Thoracic aorta (tissue), 2 donors: ENCODE results near the gene TMEM42. TPM values are rescaled to one million over a fixed set of nuclear protein-coding genes. Genes with fewer than 3 reads are reported as not detected.
"Not testable (repeated sequence)": the region's sequence is repeated elsewhere in the genome, so short reads cannot be mapped to it uniquely, and the experiment has no call there.

Experiments used
- ATAC-seq: fragments of 150-250 bp; one replicate; pipeline ENCODE4 v1.8.0; 2017; ENCODE audit warnings: low read depth; ENCODE audit not compliant: insufficient number of reproducible peaks, low FRiP score
- DNase-seq: peaks from one replicate; pipeline ENCODE4 v3.0.0-alpha.2; 2020; ENCODE audit warnings: low spot score
- H3K27ac ChIP-seq, 2 donors: fragments of 200-600 bp; sonication (generic); 1 replicate in 1 of 2; 2 replicates in 1 of 2; pipeline ENCODE4 v1.5.1; 2016; ENCODE audit warnings: mild to moderate bottlenecking in 2 of 2, moderate library complexity in 2 of 2
- H3K27me3 ChIP-seq: fragments of 200-600 bp; sonication (generic); replicated peaks from 2 replicates; pipeline ENCODE4 v1.6.0; 2016; ENCODE audit warnings: mild to moderate bottlenecking; ENCODE audit not compliant: insufficient read depth
- H3K36me3 ChIP-seq: fragments of 200-600 bp; sonication (generic); one replicate; pipeline ENCODE4 v1.5.1; 2016
- H3K4me1 ChIP-seq, 2 donors: fragments of 200-600 bp; sonication (generic); 1 replicate in 1 of 2; 2 replicates in 1 of 2; pipeline versions ENCODE4 v1.5.1 to v1.6.0; 2016; ENCODE audit warnings: low read depth in 2 of 2, mild to moderate bottlenecking in 1 of 2; ENCODE audit not compliant: control insufficient read depth in 1 of 2
- H3K4me3 ChIP-seq: fragments of 200-600 bp; sonication (generic); 2 replicates; pipeline ENCODE4 v1.5.1; 2016; ENCODE audit warnings: mild to moderate bottlenecking
- H3K9me3 ChIP-seq: fragments of 200-600 bp; sonication (generic); 2 replicates; pipeline ENCODE4 v1.5.1; 2016
- CTCF ChIP-seq: fragments of 200-600 bp; sonication (generic); IDR thresholded peaks from one replicate; pipeline ENCODE4 v1.5.1; 2019; ENCODE audit warnings: antibody characterized with exemption
- total RNA-seq, 2 donors: library from RNA; depleted of rRNA; stranded (reverse); fragments of >200 nt; gene quantifications; one replicate each; pipeline versions ENCODE4 v1.1.0 to v1.2.3, GENCODE V29; 2016

The TMEM42 gene
- total RNA-seq, 2 donors from 2014 or later: 3.0 to 22.7 TPM

GRCh38 chr3:44842376-44842775, 19.3 kb upstream of the TMEM42 start:
- Histone ChIP-seq H3K27me3 (no peaks in the 10 kb centered on the region), H3K36me3 (no peaks in the 10 kb centered on the region), H3K4me3 (no peak overlapping the region), H3K27ac (no peak overlapping the region), H3K4me1 (peaks cover 0 to 12% of the 10 kb centered on the region in 2 donors), H3K9me3 (no peaks in the 10 kb centered on the region)
- TF ChIP-seq CTCF: no peak
- ATAC-seq (no peak), DNase-seq (no peak)

GRCh38 chr3:44845528-44846520, 15.9 kb upstream of the TMEM42 start:
- DNase-seq: no peak

GRCh38 chr3:44848634-44849033, 13.1 kb upstream of the TMEM42 start:
- peaks cover 0 to 12% of the 10 kb centered on the region in 2 donors for H3K4me1 ChIP-seq
- H3K27ac ChIP-seq: no peak overlapping the region
- H3K9me3 ChIP-seq: no peaks in the 10 kb centered on the region
- no peak overlapping the region for H3K4me3 ChIP-seq
- no peaks in the 10 kb centered on the region for H3K27me3 ChIP-seq
- ATAC-seq: no peak
- TF ChIP-seq CTCF: no peak
- no peaks in the 10 kb centered on the region for H3K36me3 ChIP-seq
- no peak for DNase-seq

More at GRCh38 chr3:44845528-44846520, 15.9 kb upstream of the TMEM42 start:
- Histone ChIP-seq H3K9me3 (no peaks in the 10 kb centered on the region), H3K36me3 (no peaks in the 10 kb centered on the region), H3K27me3 (no peaks in the 10 kb centered on the region), H3K4me3 (no peak overlapping the region), H3K4me1 (peaks cover 0 to 12% of the 10 kb centered on the region in 2 donors), H3K27ac (peak overlapping the region in 1 of 2 donors; percentile 14)
- ATAC-seq: no peak
- TF ChIP-seq CTCF: no peak

GRCh38 chr3:44856663-44857062, 5.0 kb upstream of the TMEM42 start:
- H3K4me3 ChIP-seq, H3K27me3 ChIP-seq, H3K9me3 ChIP-seq, H3K4me1 ChIP-seq, DNase-seq, ATAC-seq, H3K36me3 ChIP-seq, H3K27ac ChIP-seq: not testable (repeated sequence)

GRCh38 chr3:44860117-44860516, 1.6 kb upstream of the TMEM42 start:
- Histone ChIP-seq H3K27me3 (no peaks in the 10 kb centered on the region), H3K36me3 (no peaks in the 10 kb centered on the region), H3K4me1 (peaks cover 6 to 12% of the 10 kb centered on the region in 2 donors), H3K9me3 (peaks cover 6% of the 10 kb centered on the region), H3K4me3 (no peak overlapping the region), H3K27ac (no peak overlapping the region)
- no peak for ATAC-seq
- no peak for DNase-seq
- TF ChIP-seq CTCF: no peak
